HCT116 (cell line): ENCODE measurements around the gene TRIB2. TPM values are rescaled to one million over a fixed set of nuclear protein-coding genes. Genes with fewer than 3 reads are reported as not detected.

Experiments
- ATAC-seq: fragments of 200-7000 bp; cut with Tn5 transposase; 2 replicates; pipeline ENCODE4 v1.9.1; 2020; ENCODE audit warnings: mild to moderate bottlenecking, moderate library complexity
- BruUV-seq: library from RNA; stranded (reverse); fragments of 400-500 nt; replicated peaks from 2 replicates; lab custom pipeline; 2021; lab: Mats Ljungman, UMichigan
- CTCF ChIA-PET: fragments of 300-600 bp; sonication (Branson Sonifier 250); formaldehyde crosslinking; loops from one replicate; lab custom pipeline; 2021; ENCODE audit warnings: antibody characterized with exemption; lab: Charles Lee
- POLR2A ChIA-PET: fragments of 300-600, 350-600 bp; sonication (Branson Sonifier 250); formaldehyde crosslinking; loops from one replicate; lab custom pipeline; 2021; ENCODE audit warnings: antibody characterized with exemption; lab: Charles Lee
- RAD21 ChIA-PET, 2 experiments: fragments of 300-600 bp; sonication (Branson Sonifier 250); formaldehyde crosslinking; loops; one replicate each; lab custom pipeline; 2023; ENCODE audit warnings: low total read pairs in 2 of 2; ENCODE audit not compliant: uncharacterized antibody in 2 of 2, unreplicated experiment in 2 of 2, low non-redundant PET in 1 of 2; lab: Charles Lee
- DNase-seq: peaks from one replicate; pipeline ENCODE4 v3.0.0-alpha.2; 2010; ENCODE audit warnings: low read depth, low spot score
- H2AFZ ChIP-seq: fragments of 200-600 bp; shearing (Covaris generic), sonication (generic); 2 replicates; pipeline ENCODE4 v1.6.1; 2017; ENCODE audit warnings: low read depth, mixed run types, mixed read lengths, antibody characterized with exemption, low read length; ENCODE audit not compliant: poor library complexity, severe bottlenecking
- H3K27ac ChIP-seq: 2 replicates; pipeline ENCODE4 v1.5.1; 2012; ENCODE audit warnings: low read depth, low read length
- H3K27me3 ChIP-seq: fragments of 200-600 bp; sonication (generic); 2 replicates; pipeline ENCODE4 v1.6.1; 2016; ENCODE audit warnings: mixed run types, low read length, mixed read lengths; ENCODE audit not compliant: insufficient read depth
- H3K36me3 ChIP-seq, 2 experiments: fragments of 200-500 bp in 1 of 2; fragments of 200-600 bp in 1 of 2; sonication (Bioruptor generic) in 1 of 2; sonication (generic) in 1 of 2; 2 replicates each; pipeline versions ENCODE4 v1.5.1 to v1.6.1; 2014 to 2016; ENCODE audit warnings: low read length in 2 of 2, inconsistent platforms in 1 of 2, mixed read lengths in 1 of 2, mixed run types in 1 of 2; ENCODE audit not compliant: insufficient read depth in 2 of 2, control insufficient read depth in 1 of 2
- H3K4me1 ChIP-seq, 2 experiments: fragments of 200-600 bp in 1 of 2; sonication (generic) in 1 of 2; 2 replicates each; pipeline versions ENCODE4 v1.5.1 to v1.6.1; 2012 to 2017; ENCODE audit warnings: low read length in 2 of 2, inconsistent platforms in 1 of 2, mild to moderate bottlenecking in 1 of 2, mixed read lengths in 1 of 2, mixed run types in 1 of 2, moderate library complexity in 1 of 2; ENCODE audit not compliant: insufficient read depth in 2 of 2, control insufficient read depth in 1 of 2
- H3K4me2 ChIP-seq: fragments of 200-600 bp; sonication (generic); 2 replicates; pipeline ENCODE4 v1.6.1; 2017; ENCODE audit warnings: mixed run types, low read length, mixed read lengths
- H3K4me3 ChIP-seq, 2 experiments: fragments of 200-600 bp in 1 of 2; sonication (generic) in 1 of 2; replicated peaks in 1 of 2; 2 replicates each; pipeline ENCODE4 v1.5.1; 2011 to 2016; ENCODE audit warnings: low read length in 2 of 2, control low read depth in 1 of 2, low read depth in 1 of 2, mild to moderate bottlenecking in 1 of 2, mixed read lengths in 1 of 2, mixed run types in 1 of 2
- H3K79me2 ChIP-seq: fragments of 200-600 bp; sonication (generic); 2 replicates; pipeline ENCODE4 v1.6.1; 2017; ENCODE audit warnings: mild to moderate bottlenecking, mixed run types, low read length, moderate library complexity, mixed read lengths; ENCODE audit not compliant: insufficient read depth
- H3K9ac ChIP-seq: fragments of 200-600 bp; sonication (generic); 2 replicates; pipeline ENCODE4 v1.6.1; 2016; ENCODE audit warnings: low read length, mixed read lengths
- H3K9me2 ChIP-seq: fragments of 200-600 bp; sonication (generic), shearing (Covaris generic); 2 replicates; pipeline ENCODE4 v1.6.1; 2017; ENCODE audit warnings: mixed run types, mild to moderate bottlenecking, moderate library complexity; ENCODE audit not compliant: insufficient read depth
- H3K9me3 ChIP-seq, 2 experiments: fragments of 200-500 bp in 1 of 2; fragments of 200-600 bp in 1 of 2; sonication (Bioruptor generic) in 1 of 2; sonication (generic) in 1 of 2; 2 replicates each; pipeline ENCODE4 v1.6.1; 2014 to 2017; ENCODE audit warnings: low read length in 2 of 2, mixed read lengths in 2 of 2, inconsistent platforms in 1 of 2, low read depth in 1 of 2, mild to moderate bottlenecking in 1 of 2, mixed run types in 1 of 2, moderate library complexity in 1 of 2; ENCODE audit not compliant: control insufficient read depth in 1 of 2, insufficient read depth in 1 of 2
- H4K20me1 ChIP-seq: fragments of 200-600 bp; sonication (generic), shearing (Covaris generic); 2 replicates; pipeline ENCODE4 v1.6.1; 2017; ENCODE audit warnings: mixed run types, mild to moderate bottlenecking, moderate library complexity; ENCODE audit not compliant: insufficient read depth
- ATF3 ChIP-seq: IDR thresholded peaks from 2 replicates; pipeline ENCODE4 v1.6.1; 2012
- CBX3 ChIP-seq: IDR thresholded peaks from 2 replicates; pipeline ENCODE4 v1.6.1; 2012; ENCODE audit warnings: low read depth
- FOSL1 ChIP-seq: IDR thresholded peaks from 2 replicates; pipeline ENCODE4 v1.6.1; 2012; ENCODE audit warnings: low read depth
- JUND ChIP-seq: IDR thresholded peaks from 2 replicates; pipeline ENCODE4 v1.6.1; 2012
- MAX ChIP-seq: IDR thresholded peaks from 2 replicates; pipeline ENCODE4 v1.6.1; 2012
- SP1 ChIP-seq: IDR thresholded peaks from 2 replicates; pipeline ENCODE4 v1.6.1; 2012; ENCODE audit warnings: low read depth
- SRF ChIP-seq: IDR thresholded peaks from 2 replicates; pipeline ENCODE4 v1.6.1; 2012; ENCODE audit warnings: low read depth
- ZFX ChIP-seq: fragments of 450-650 bp; IDR thresholded peaks from 2 replicates; pipeline ENCODE4 v1.6.1; 2017
- ZNF274 ChIP-seq: fragments of 200-500 bp; sonication (Bioruptor generic); IDR thresholded peaks from 2 replicates; pipeline ENCODE4 v1.6.1; 2014; ENCODE audit warnings: mild to moderate bottlenecking, low read depth, low read length, inconsistent platforms
- intact Hi-C: fragments of 100-400 bp; cut with micrococcal nuclease; formaldehyde crosslinking; loops from 2 replicates; pipeline ENCODE4 v1.10.0; 2022
- total RNA-seq: library from RNA; stranded (reverse); gene quantifications from one replicate; pipeline ENCODE4 v1.2.1, GENCODE V29; 2021; ENCODE audit not compliant: unreplicated experiment

TRIB2 gene
- total RNA-seq, 1 experiment from 2014 or later = 12.4 TPM

- peak overlapping the region; percentile 45 for H3K27ac ChIP-seq
- BruUV-seq = no TSS peak
Measured at GRCh38 chr2:12714391-12715221, 2.1 kb upstream of the TRIB2 start.

More at GRCh38 chr2:12714391-12715221, 2.1 kb upstream of the TRIB2 start:
- H3K27me3 ChIP-seq = no peaks in the 10 kb centered on the region
- POLR2A ChIA-PET = no interaction called here
- no peaks in the 10 kb centered on the region for H3K36me3 ChIP-seq
- peak overlapping the region in 1 of 2 experiments; percentile 78; a peak in 1 of 4 replicates for H3K4me3 ChIP-seq
- CTCF ChIA-PET = interaction anchor here (1.7 to 3.2 kb wide), 5 partner anchors 216 to 885 kb away, joined by 7 to 29 read pairs (median 14); no protein-coding TSS in a partner anchor
- H2AFZ ChIP-seq = peak overlapping the region; percentile 66
- TF ChIP-seq MAX (peak; percentile 41; the same call in 1 of the 2 replicates), SP1 (peak; percentile 64), ZNF274 (no peak), FOSL1 (peak; percentile 61; the same call in 1 of the 2 replicates), ZFX (no peak), JUND (peak; percentile 56), SRF (no peak), ATF3 (no peak), CBX3 (0 out of 2 replicates have a peak, but pooled peaks have one; percentile 36)
- DNase-seq = no peak
- no peaks in the 10 kb centered on the region for H3K9me3 ChIP-seq
- H3K4me2 ChIP-seq = peak overlapping the region; percentile 98
- no peak overlapping the region for H3K9ac ChIP-seq
- peaks cover 18 to 29% of the 10 kb centered on the region in 2 experiments for H3K4me1 ChIP-seq
- RAD21 ChIA-PET = interaction anchor here in 1 of 2 experiments (0.8 kb wide), 1 partner anchor 537 kb away, joined by 4 read pairs; no protein-coding TSS in a partner anchor
- H3K9me2 ChIP-seq = no peaks in the 10 kb centered on the region
- no peaks in the 10 kb centered on the region for H4K20me1 ChIP-seq
- no peak for ATAC-seq
- no peaks in the 10 kb centered on the region for H3K79me2 ChIP-seq
- intact Hi-C loops = loop anchor here (5.0 to 10.0 kb wide), 4 partner anchors 218 to 540 kb away; no protein-coding TSS in a partner anchor
